NCI-H1930 (cell line): ENCODE data around the gene BCAS3.

Experiments
- DNase-seq, 2 experiments: peaks; one replicate each; lab custom pipeline; 2025; lab: John Stamatoyannopoulos, UW

BCAS3 gene

GRCh38 chr17:61251939-61252865, 574.6 kb downstream of the BCAS3 start:
- DNase-seq = no peak

GRCh38 chr17:61253362-61253761, 575.7 kb downstream of the BCAS3 start:
- no peak for DNase-seq

- DNase-seq = no peak
Measured at GRCh38 chr17:61253937-61254574, 576.4 kb downstream of the BCAS3 start.

GRCh38 chr17:61254904-61255303, 577.3 kb downstream of the BCAS3 start:
- no peak for DNase-seq

GRCh38 chr17:61255647-61256046, 578.0 kb downstream of the BCAS3 start:
- no peak for DNase-seq

DNA sequence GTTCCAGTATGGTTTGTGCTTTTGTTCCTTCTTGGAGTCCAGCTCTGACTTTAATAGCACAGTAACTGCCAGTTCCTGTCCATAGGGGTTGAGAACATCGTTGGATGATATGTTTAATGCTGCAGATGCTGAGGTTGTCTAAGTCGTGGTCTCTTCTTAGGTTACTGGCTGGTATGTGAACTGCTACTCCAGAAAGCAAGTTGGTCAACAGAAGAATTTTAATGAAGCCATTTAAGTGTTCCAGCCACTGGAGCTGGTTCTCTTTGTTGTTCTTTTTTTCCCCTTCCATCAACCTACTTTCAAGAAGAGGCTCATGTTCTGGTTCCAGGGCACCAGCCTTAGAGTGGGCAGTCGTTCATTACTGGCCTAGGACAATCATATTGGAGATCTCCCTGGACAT, 581.7 kb downstream of the BCAS3 start:
- no peak for DNase-seq

GRCh38 chr17:61260071-61260797, 582.6 kb downstream of the BCAS3 start:
- DNase-seq = no peak

DNA sequence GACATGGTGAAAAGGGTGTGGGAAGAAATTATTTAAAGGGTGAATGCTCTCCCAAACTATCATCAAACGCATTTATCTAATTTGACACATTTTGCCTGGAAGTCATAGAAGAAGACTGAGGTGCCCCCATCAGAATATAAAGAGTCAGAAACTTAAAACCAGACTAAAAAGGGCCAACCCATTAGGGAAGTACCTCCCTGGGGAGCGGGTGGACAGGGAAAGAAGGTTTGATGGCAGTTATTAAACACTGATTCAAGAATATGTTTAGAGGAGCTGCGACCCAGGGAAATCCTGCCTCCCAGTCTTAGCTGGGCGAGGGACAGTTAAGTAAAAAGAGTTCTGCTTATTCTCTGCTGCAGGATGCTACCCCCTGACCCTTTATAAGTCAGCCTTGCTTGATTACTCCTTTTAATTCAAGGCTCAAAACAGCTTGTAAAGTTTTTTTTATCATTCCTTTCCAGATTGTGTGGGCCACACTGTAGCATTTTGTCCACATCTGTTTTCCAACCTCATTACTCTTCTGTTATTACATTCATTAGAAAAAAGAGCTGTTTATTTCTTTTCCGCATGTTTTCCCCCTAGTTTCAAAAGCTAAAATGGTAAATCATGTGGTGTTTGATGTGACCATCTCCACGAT, 583.5 kb downstream of the BCAS3 start:
- DNase-seq = no peak

- no peak for DNase-seq
Measured at GRCh38 chr17:61265397-61265796, 587.7 kb downstream of the BCAS3 start.

- DNase-seq = no peak
Measured at GRCh38 chr17:61267847-61268246, 590.2 kb downstream of the BCAS3 start.

GRCh38 chr17:61275395-61275794, 597.7 kb downstream of the BCAS3 start:
- DNase-seq = no peak

- no peak for DNase-seq
Measured at GRCh38 chr17:61276806-61277205, 599.2 kb downstream of the BCAS3 start.

- no peak for DNase-seq
Measured at GRCh38 chr17:61279476-61280145, 602.0 kb downstream of the BCAS3 start.

- no peak for DNase-seq
Measured at GRCh38 chr17:61280338-61280737, 602.7 kb downstream of the BCAS3 start.

GRCh38 chr17:61280851-61281250, 603.2 kb downstream of the BCAS3 start:
- DNase-seq = no peak

DNA sequence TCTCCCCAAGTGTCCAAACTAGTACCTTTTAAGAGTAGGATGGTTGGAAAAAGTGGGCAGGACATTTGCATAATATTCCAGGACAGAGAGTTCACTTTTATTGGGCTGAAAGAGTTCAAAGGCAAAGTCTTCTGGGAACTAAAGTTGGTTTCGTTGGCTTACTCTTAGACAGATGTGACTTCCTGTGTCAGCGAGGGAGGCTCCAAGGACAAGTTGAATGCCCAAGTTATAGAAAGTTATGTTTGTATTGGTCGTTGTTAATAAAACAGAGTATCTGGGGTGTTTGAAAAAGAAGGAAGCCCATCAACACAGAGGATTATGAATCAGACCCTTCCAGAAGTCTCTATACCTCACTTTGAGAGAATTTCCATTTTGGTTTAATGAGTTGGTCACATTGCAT, 604.7 kb downstream of the BCAS3 start:
- no peak for DNase-seq

- DNase-seq = no peak
Measured at GRCh38 chr17:61283043-61283442, 605.4 kb downstream of the BCAS3 start.

DNA sequence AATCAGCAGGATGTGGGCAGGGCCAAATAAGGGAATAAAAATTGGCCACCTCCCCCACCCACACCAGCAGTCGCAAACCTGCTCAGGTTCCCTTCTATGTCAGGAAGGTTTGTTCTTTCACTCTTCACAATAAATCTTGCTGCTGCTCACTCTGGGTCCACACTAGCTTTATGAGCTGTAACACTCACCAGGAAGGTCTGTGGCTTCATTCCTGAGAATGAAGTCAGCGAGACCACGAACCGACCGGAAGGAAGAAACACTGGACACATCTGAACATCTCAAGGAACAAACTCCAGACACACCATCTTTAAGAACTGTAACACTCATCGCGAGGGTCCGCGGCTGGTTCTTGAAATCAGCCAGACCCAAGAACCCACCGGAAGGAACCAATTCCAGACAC, 606.5 kb downstream of the BCAS3 start:
- DNase-seq = no peak

GRCh38 chr17:61284746-61285145, 607.1 kb downstream of the BCAS3 start:
- DNase-seq = no peak

DNA sequence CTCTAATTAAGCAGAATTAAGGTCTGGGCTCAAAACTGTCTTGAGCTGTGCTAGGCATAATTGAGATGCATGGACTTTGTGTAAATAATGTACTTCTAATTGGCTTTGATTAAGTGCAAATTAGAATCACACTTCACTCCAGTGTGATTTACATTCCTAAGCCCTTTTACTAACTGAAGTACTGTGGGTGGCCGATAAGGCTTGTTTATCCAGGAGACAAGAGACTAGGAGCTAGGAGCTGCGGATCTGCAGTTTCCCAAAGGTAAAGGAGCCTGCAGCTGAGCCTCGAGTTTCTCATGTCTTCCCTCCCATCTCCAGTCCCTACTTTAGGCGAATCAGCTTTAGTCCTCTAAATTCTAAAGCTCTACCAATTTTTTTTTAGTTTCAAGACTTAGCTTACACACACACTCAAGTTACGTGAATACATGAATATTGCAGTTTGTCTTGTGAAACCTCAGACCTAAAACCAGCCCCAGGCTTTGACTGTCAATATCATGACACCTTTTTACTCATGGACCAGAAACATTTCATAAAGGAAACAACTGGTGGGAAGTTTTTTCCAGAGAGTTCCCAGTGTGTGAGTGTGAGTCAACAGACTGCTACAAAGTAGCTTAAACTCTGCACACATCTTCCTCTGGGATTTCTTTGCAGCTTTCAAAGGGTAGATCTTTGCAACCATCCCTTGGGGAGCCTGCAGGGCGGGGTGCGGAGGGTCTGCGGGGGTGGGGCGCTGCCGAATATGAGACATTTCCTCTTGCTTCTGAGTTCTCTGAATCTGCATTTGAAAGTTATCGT, 608.1 kb downstream of the BCAS3 start:
- no peak for DNase-seq

GRCh38 chr17:61286449-61286848, 608.8 kb downstream of the BCAS3 start:
- no peak for DNase-seq
